HG02885 (cell line): ENCODE results near the gene IP6K2.

Experiments used
- ATAC-seq: cut with Tn5 transposase; IDR thresholded peaks from one replicate; pipeline ENCODE4 v1.9.1; 2021; ENCODE audit warnings: mild to moderate bottlenecking; ENCODE audit not compliant: unreplicated experiment, poor library complexity

IP6K2 gene

DNA sequence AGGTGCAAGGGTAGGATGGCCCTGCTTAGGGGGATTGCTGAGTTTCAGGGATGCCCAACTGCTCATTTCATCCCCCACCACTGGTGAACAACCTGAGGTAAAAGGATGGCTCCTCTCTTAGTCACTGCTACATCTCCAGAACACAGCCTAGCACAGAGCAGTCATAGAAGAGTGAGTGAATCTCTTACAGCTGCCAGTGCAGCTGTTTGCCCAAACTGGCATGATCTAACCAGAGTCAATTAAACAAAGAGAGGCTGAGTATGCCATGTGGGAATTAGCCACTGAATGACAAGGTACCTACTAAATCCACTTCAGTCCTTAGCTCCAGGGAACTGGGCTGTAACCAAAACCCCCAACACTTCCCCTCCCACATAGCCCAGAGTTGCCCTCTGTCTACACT is 24.5 kb downstream of the IP6K2 start:
- no peak for ATAC-seq

DNA sequence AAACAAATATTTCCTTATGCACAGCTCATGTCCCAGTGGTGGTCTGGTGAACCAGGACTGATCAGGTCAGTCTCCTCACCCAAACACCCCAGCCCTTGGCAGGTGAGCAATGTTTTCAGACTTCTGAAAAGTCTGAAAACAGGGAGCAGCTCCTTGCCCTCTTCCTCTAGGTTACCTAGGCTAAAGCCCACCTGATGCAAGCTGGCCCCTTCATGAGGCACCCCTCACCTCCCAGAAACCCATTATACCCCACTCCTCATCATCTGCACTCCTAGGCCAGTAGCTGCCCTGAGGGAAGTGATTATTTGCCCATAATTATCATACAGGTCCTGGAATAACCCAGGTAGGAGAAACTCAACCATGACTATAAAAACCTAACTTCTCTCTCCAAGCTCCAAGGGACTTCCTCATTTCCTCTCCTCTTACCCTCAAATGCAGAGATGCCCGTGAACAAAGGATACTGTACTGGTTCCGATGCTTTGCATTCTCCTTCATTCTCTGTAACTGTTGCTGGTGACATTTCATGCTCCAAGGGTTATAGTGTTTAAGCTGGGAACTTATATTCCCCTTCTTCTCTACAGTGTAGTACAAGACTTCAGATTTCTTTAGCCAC is 26.1 kb downstream of the IP6K2 start:
- no peak for ATAC-seq

- no peak for ATAC-seq
These were observed 27.6 kb downstream of the IP6K2 start for GRCh38 chr3:48689384-48689783.

GRCh38 chr3:48688737-48689075 is 28.3 kb downstream of the IP6K2 start:
- no peak for ATAC-seq

GRCh38 chr3:48688032-48688736 is 28.8 kb downstream of the IP6K2 start:
- ATAC-seq: no peak

GRCh38 chr3:48687220-48687678 is 29.8 kb downstream of the IP6K2 start:
- ATAC-seq: no peak

DNA sequence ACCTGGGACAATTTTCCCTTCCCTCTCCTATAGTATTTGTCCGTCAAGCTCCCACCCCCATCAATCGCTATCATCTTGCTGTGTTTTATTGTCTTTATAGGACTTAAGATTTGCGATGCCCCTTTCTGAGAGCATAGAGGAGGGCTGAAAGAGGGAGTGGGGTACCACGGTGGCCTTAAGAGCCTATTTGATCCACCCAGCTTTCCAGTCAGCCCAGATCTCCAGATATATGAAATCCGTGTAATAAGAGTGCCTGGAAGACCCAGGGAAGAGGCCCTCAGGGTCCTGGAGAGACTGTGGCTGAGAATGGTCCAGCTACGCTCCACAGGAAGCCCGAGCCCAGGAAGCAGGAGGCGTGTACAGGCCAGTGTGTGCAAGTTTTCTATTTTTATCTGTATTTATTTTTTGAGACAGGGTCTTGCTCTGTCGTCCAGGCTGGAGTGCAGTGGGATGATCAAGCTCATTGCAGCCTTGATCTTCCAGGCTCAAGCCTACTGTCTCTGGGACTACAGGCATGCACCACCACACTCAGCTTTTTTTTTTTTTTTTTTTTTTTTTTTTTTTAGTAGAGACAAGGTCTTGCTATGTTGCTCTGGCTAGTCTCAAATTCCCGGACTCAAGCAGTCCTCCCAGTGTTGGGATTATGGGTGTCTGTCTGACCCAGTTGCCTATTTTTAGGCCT is 30.3 kb downstream of the IP6K2 start:
- no peak for ATAC-seq

- ATAC-seq: peak; percentile 86
These were observed 31.2 kb downstream of the IP6K2 start, which contains the start of gene NCKIPSD for GRCh38 chr3:48685603-48686511. Gene NCKIPSD, minus strand, starts transcription at chr3:48685915. Its CDS starts 108 bp downstream, at chr3:48685807.

- no peak for ATAC-seq
These were observed 31.8 kb downstream of the IP6K2 start for GRCh38 chr3:48685293-48685602.

GRCh38 chr3:48684480-48685143 is 32.4 kb downstream of the IP6K2 start:
- ATAC-seq: no peak

DNA sequence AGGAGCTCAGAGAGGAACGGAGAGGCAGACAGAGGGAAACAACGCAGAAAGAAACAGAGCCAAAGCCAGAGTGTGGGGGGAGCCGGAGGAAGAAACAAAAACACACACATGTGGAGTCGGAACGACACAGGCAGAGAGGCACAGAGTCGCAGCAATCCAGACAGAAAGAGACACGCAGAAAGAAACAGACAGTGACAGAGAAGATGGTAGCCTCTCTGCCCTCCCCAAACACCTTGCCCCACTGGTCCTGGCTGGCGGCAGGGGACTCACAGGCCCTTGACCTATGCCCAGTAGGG is 33.0 kb downstream of the IP6K2 start:
- no peak for ATAC-seq

- ATAC-seq: no peak
These were observed 34.2 kb downstream of the IP6K2 start for GRCh38 chr3:48682786-48683185.

GRCh38 chr3:48681974-48682610 is 34.9 kb downstream of the IP6K2 start:
- no peak for ATAC-seq

GRCh38 chr3:48681541-48681880 is 35.5 kb downstream of the IP6K2 start:
- no peak for ATAC-seq

DNA sequence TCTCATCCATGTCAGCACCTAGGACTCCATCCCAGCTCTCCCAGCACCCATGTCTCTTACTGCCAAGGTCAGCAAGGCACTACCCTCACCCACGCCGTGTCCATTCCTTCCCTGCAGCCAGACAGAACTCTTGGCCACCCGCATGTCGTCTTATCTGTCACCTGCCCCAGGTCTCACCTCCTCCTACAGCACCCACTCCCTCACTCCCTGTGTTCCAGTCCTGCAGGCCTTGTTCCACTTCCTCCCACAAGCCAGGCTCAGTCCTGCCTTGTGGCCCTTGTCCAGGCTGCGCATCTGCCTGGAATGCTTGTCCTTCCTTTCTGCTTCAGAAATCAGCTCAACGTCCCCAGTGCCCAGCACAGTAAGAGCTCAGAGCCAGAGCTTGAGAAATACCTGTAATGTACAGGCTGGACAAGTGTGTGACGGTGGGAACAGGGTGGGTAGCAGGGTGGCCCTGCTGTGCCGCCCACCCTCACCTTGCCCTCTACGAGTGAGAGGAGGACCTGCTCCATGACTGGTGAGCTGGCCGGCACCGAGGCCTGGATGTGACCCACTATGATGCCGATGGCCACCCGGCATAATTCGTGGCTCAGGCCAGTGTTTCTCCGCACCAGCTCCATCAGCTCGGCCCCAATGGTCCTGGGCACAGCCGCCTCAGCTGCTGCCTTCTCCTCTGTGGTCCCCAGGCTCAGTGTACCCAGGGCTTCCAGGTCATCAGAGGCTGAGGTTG is 36.0 kb downstream of the IP6K2 start:
- ATAC-seq: no peak

- ATAC-seq: no peak
These were observed 37.3 kb downstream of the IP6K2 start for GRCh38 chr3:48679411-48680391.

GRCh38 chr3:48678566-48679380 is 38.2 kb downstream of the IP6K2 start:
- no peak for ATAC-seq
